HepG2 (cell line): ENCODE data around the gene YIPF4. TPM values are rescaled to one million over a fixed set of nuclear protein-coding genes. Genes with fewer than 3 reads are reported as not detected.
A peak's percentile ranks its signal among the peaks of the same experiment; 100 is the strongest.

ENCODE experiments used
- ADNP ChIP-seq: sonication (generic); formaldehyde crosslinking; IDR thresholded peaks from 2 replicates; pipeline ENCODE4 v1.4.0; 2020; ENCODE audit warnings: missing genetic modification reagents
- CHCHD3 ChIP-seq: sonication (generic); formaldehyde crosslinking; IDR thresholded peaks from 2 replicates; pipeline ENCODE4 v1.8.0; 2022; ENCODE audit warnings: mild to moderate bottlenecking, missing genetic modification reagents, moderate library complexity
- CREM ChIP-seq, 2 experiments: sonication (generic) in 1 of 2; formaldehyde crosslinking in 1 of 2; IDR thresholded peaks; 2 replicates each; pipeline versions ENCODE4 v1.4.0 to v1.6.1; 2016 to 2020; ENCODE audit warnings: antibody characterized with exemption in 1 of 2, mild to moderate bottlenecking in 1 of 2, missing genetic modification reagents in 1 of 2
- HIC2 ChIP-seq: sonication (generic); formaldehyde crosslinking; IDR thresholded peaks from 2 replicates; pipeline ENCODE4 v1.9.0; 2022; ENCODE audit warnings: low read depth, missing genetic modification reagents
- HOXA5 ChIP-seq: sonication (generic); formaldehyde crosslinking; IDR thresholded peaks from 2 replicates; pipeline ENCODE4 v1.4.0; 2020; ENCODE audit warnings: missing genetic modification reagents
- ISL2 ChIP-seq: sonication (generic); formaldehyde crosslinking; IDR thresholded peaks from 2 replicates; pipeline ENCODE4 v1.5.0; 2020; ENCODE audit warnings: missing genetic modification reagents
- KLF16 ChIP-seq, 2 experiments: sonication (generic) in 1 of 2; formaldehyde crosslinking in 1 of 2; IDR thresholded peaks; 2 replicates each; pipeline versions ENCODE4 v1.6.1 to v1.8.0; 2016 to 2023; ENCODE audit warnings: missing genetic modification reagents in 2 of 2, missing compliant biosample characterization in 1 of 2
- MXD3 ChIP-seq: IDR thresholded peaks from 2 replicates; pipeline ENCODE4 v1.6.1; 2016; ENCODE audit warnings: mild to moderate bottlenecking, missing biosample characterization, missing genetic modification reagents
- NCOA1 ChIP-seq: sonication (generic); formaldehyde crosslinking; IDR thresholded peaks from 2 replicates; pipeline ENCODE4 v1.9.0; 2021; ENCODE audit warnings: missing genetic modification reagents
- NCOA2 ChIP-seq: sonication (generic); formaldehyde crosslinking; IDR thresholded peaks from 2 replicates; pipeline ENCODE4 v1.8.0; 2022; ENCODE audit warnings: inconsistent platforms
- NFRKB ChIP-seq: fragments of 450-650 bp; IDR thresholded peaks from 2 replicates; pipeline ENCODE4 v1.6.1; 2017
- PCBP2 ChIP-seq: fragments of 200-400 bp; formaldehyde crosslinking; optimal IDR thresholded peaks from 2 replicates; pipeline ENCODE3; 2018; ENCODE audit warnings: low read length, low read depth; ENCODE audit not compliant: poor library complexity, severe bottlenecking
- POLR2A ChIP-seq, 2 experiments: IDR thresholded peaks; 2 replicates each; pipeline ENCODE4 v1.6.1; 2011; ENCODE audit warnings: low read depth in 2 of 2, low read length in 2 of 2, mild to moderate bottlenecking in 1 of 2, moderate library complexity in 1 of 2; ENCODE audit not compliant: insufficient read depth in 1 of 2
- RAD51 ChIP-seq: fragments of 450-650 bp; IDR thresholded peaks from 2 replicates; pipeline ENCODE4 v1.6.1; 2016; ENCODE audit warnings: borderline replicate concordance
- RCOR2 ChIP-seq: IDR thresholded peaks from 2 replicates; pipeline ENCODE4 v1.6.1; 2016; ENCODE audit warnings: missing biosample characterization, missing genetic modification reagents
- RXRA ChIP-seq: sonication (generic); formaldehyde crosslinking; IDR thresholded peaks from 2 replicates; pipeline ENCODE4 v1.5.1; 2020; ENCODE audit warnings: missing genetic modification reagents
- SMYD3 ChIP-seq: sonication (generic); formaldehyde crosslinking; IDR thresholded peaks from 2 replicates; pipeline ENCODE4 v1.8.1; 2023; ENCODE audit warnings: mild to moderate bottlenecking, missing genetic modification reagents
- ZBTB37 ChIP-seq: sonication (generic); formaldehyde crosslinking; IDR thresholded peaks from 2 replicates; pipeline ENCODE4 v1.4.0; 2020; ENCODE audit warnings: mild to moderate bottlenecking, missing genetic modification reagents
- ZBTB7B ChIP-seq: sonication (generic); formaldehyde crosslinking; IDR thresholded peaks from 2 replicates; pipeline ENCODE4 v1.4.0; 2020; ENCODE audit warnings: missing genetic modification reagents
- ZFX ChIP-seq: sonication (generic); formaldehyde crosslinking; IDR thresholded peaks from 2 replicates; pipeline ENCODE4 v1.4.0; 2020; ENCODE audit warnings: mild to moderate bottlenecking, low read depth, missing genetic modification reagents, moderate library complexity
- ZNF263 ChIP-seq: sonication (generic); formaldehyde crosslinking; IDR thresholded peaks from 2 replicates; pipeline ENCODE4 v1.4.0; 2020; ENCODE audit warnings: missing genetic modification reagents
- ZNF607 ChIP-seq: sonication (generic); formaldehyde crosslinking; IDR thresholded peaks from 2 replicates; pipeline ENCODE4 v1.5.1; 2020; ENCODE audit warnings: missing genetic modification reagents, mild to moderate bottlenecking, borderline replicate concordance
- ZNF678 ChIP-seq: sonication (generic); formaldehyde crosslinking; IDR thresholded peaks from 2 replicates; pipeline ENCODE4 v1.4.0; 2020; ENCODE audit warnings: mild to moderate bottlenecking, missing genetic modification reagents
- ZNF703 ChIP-seq: sonication (generic); formaldehyde crosslinking; IDR thresholded peaks from 2 replicates; pipeline ENCODE4 v1.5.1; 2020; ENCODE audit warnings: missing genetic modification reagents, mild to moderate bottlenecking, moderate library complexity, borderline replicate concordance
- polyA plus RNA-seq, 8 experiments: library from polyadenylated mRNA; depleted of rRNA in 3 of 8; stranded (reverse) in 7 of 8; unstranded in 1 of 8; fragments of >200 nt; fragmentation: Illumina TruSeq in 4 of 8; extraction: Trizol in 4 of 8; gene quantifications; 2 replicates each; pipeline versions ENCODE4 v1.2.1 to v1.2.3, GENCODE V29; 2011 to 2016; ENCODE audit warnings: low read depth in 4 of 8, missing spikeins in 1 of 8, mixed read lengths in 1 of 8; ENCODE audit not compliant: insufficient read depth in 1 of 8
- total RNA-seq, 5 experiments: library from RNA; depleted of rRNA; stranded (reverse); fragments of >200 nt; fragmentation: Illumina TruSeq; extraction: Trizol; gene quantifications; 2 replicates each; pipeline ENCODE4 v1.2.3, GENCODE V29; 2016; ENCODE audit warnings: low read depth in 1 of 5
- TF ChIP-seq, protein P1 (sequence below): sonication (generic); formaldehyde crosslinking; IDR thresholded peaks from 2 replicates; pipeline ENCODE4 v1.8.1; 2023; ENCODE audit warnings: mild to moderate bottlenecking, moderate library complexity, missing genetic modification reagents

The YIPF4 gene
- total and polyA plus RNA-seq, 2 of the 13 experiments (the other 11 are each of a cell fraction or from before 2014, with no cell fraction given): 19.0 to 43.9 TPM

- TF ChIP-seq KLF16 (CRISPR knock-in tag; IDR thresholded peaks at IDR 0.05) (0 out of 4 replicates have a peak, but pooled peaks of 1 of the 2 experiments have one; percentile 43), ZNF263 (CRISPR knock-in tag) (no peak), RXRA (CRISPR knock-in tag) (no peak), ADNP (CRISPR knock-in tag) (no peak), PCBP2 (no peak), NCOA2 (CRISPR knock-in tag) (peak; percentile 80), ZBTB37 (CRISPR knock-in tag) (no peak), POLR2A (IDR thresholded peaks at IDR 0.05; ENCODE audit: insufficient read depth in 1 of 2, low read depth in 2 of 2, low read length in 2 of 2) (no peak), ZNF703 (CRISPR knock-in tag) (no peak), ZFX (CRISPR knock-in tag) (no peak), SMYD3 (CRISPR knock-in tag) (no peak), CHCHD3 (no peak), ZBTB7B (CRISPR knock-in tag) (no peak), RCOR2 (CRISPR knock-in tag) (peak; percentile 75; the same call in 1 of the 2 replicates), RAD51 (no peak), NFRKB (no peak), ISL2 (CRISPR knock-in tag) (peak; percentile 77; the same call in 1 of the 2 replicates), ZNF607 (CRISPR knock-in tag) (no peak), HOXA5 (CRISPR knock-in tag) (peak; percentile 64), MXD3 (CRISPR knock-in tag) (no peak), ZNF678 (no peak), HIC2 (CRISPR knock-in tag) (no peak), CREM (IDR thresholded peaks at IDR 0.05) (peak; percentile 70), CREM (CRISPR knock-in tag; IDR thresholded peaks at IDR 0.05) (no peak), NCOA1 (CRISPR knock-in tag) (no peak)
- TF ChIP-seq, protein P1, sequence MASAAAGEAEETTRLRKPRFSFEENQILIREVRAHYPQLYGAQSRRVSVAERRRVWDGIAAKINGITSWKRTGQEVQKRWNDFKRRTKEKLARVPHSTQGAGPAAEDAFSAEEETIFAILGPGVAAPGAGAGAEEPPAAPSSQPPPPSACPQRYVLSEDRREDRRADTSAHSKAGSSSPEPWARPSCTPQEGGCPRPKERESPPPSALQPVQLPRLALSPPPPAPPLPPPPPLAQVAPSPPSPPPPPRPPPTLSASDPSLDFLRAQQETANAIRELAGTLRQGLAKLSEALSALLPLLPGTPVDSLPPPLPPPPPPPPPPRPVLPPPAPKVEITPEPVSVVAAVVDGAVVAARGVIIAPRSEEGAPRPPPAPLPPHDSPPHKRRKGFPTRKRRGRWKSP: peak; percentile 41; the same call in 1 of the 2 replicates
Observed at GRCh38 chr2:32289165-32289999, 11.7 kb downstream of the YIPF4 start (continued).
